PC-3 (cell line): Measurements from ENCODE around the gene PFKFB4. TPM values are rescaled to one million over a fixed set of nuclear protein-coding genes. Genes with fewer than 3 reads are reported as not detected.

Experiments
- ATAC-seq: fragments of 200-7000 bp; cut with Tn5 transposase; 2 replicates; pipeline ENCODE4 v1.9.1; 2020; ENCODE audit warnings: mild to moderate bottlenecking, moderate library complexity
- Bru-seq: library from RNA; stranded (reverse); fragments of 400-500 nt; gene quantifications from one replicate; lab custom pipeline; 2021; lab: Mats Ljungman, UMichigan
- BruChase-seq, 2 experiments: library from RNA; stranded (reverse); fragments of 400-500 nt; gene quantifications; one replicate each; lab custom pipeline; 2021; lab: Mats Ljungman, UMichigan
- BruUV-seq: library from RNA; stranded (reverse); fragments of 400-500 nt; replicated peaks from 2 replicates; lab custom pipeline; 2021; lab: Mats Ljungman, UMichigan
- CTCF ChIA-PET: fragments of 300-600 bp; sonication (Branson Sonifier 250); formaldehyde crosslinking; loops from one replicate; lab custom pipeline; 2022; ENCODE audit warnings: antibody characterized with exemption; lab: Charles Lee
- POLR2A ChIA-PET: fragments of 300-600 bp; sonication (Branson Sonifier 250); formaldehyde crosslinking; loops from one replicate; lab custom pipeline; 2022; ENCODE audit warnings: antibody characterized with exemption; ENCODE audit not compliant: unreplicated experiment; lab: Charles Lee
- DNase-seq: peaks from one replicate; pipeline ENCODE4 v3.0.0-alpha.2; 2015
- H2AFZ ChIP-seq: fragments of 300-600 bp; sonication (generic); 2 replicates; pipeline ENCODE4 v1.6.0; 2016; ENCODE audit warnings: antibody characterized with exemption, low read length
- H3F3A ChIP-seq: fragments of 300-600 bp; sonication (generic); one replicate; pipeline ENCODE4 v1.6.0; 2017; ENCODE audit warnings: antibody characterized with exemption, low read length, control low read depth, mild to moderate bottlenecking; ENCODE audit not compliant: unreplicated experiment
- H3K27ac ChIP-seq: fragments of 300-600 bp; sonication (generic); 2 replicates; pipeline ENCODE4 v1.5.1; 2016; ENCODE audit warnings: mild to moderate bottlenecking, low read length
- H3K27me3 ChIP-seq: fragments of 300-600 bp; sonication (generic); 2 replicates; pipeline ENCODE4 v1.6.1; 2016; ENCODE audit warnings: low read length, mixed read lengths
- H3K36me3 ChIP-seq: fragments of 300-600 bp; sonication (generic); 2 replicates; pipeline ENCODE4 v1.6.1; 2016; ENCODE audit warnings: low read depth, mixed run types, low read length, mixed read lengths
- H3K4me1 ChIP-seq: fragments of 300-600 bp; sonication (generic); 2 replicates; pipeline ENCODE4 v1.5.1; 2016; ENCODE audit warnings: low read length; ENCODE audit not compliant: insufficient read depth
- H3K4me2 ChIP-seq: fragments of 300-600 bp; sonication (generic); 2 replicates; pipeline ENCODE4 v1.6.0; 2016; ENCODE audit warnings: low read length
- H3K4me3 ChIP-seq: fragments of 300-600 bp; sonication (generic); 2 replicates; pipeline ENCODE4 v1.5.1; 2016; ENCODE audit warnings: mild to moderate bottlenecking, low read length, mixed read lengths
- H3K79me2 ChIP-seq: fragments of 300-600 bp; sonication (generic); 2 replicates; pipeline ENCODE4 v1.6.1; 2017; ENCODE audit warnings: low read length, mixed read lengths
- H3K9ac ChIP-seq: fragments of 300-600 bp; sonication (generic); 2 replicates; pipeline ENCODE4 v1.6.0; 2016; ENCODE audit warnings: mild to moderate bottlenecking, low read length
- H3K9me2 ChIP-seq: fragments of 300-600 bp; sonication (generic); replicated peaks from 2 replicates; pipeline ENCODE4 v1.6.1; 2016; ENCODE audit warnings: mixed run types, low read length, mixed read lengths
- H3K9me3 ChIP-seq: fragments of 300-600 bp; sonication (generic); 2 replicates; pipeline ENCODE4 v1.6.1; 2016; ENCODE audit warnings: low read length, mixed read lengths
- H4K20me1 ChIP-seq: fragments of 300-600 bp; sonication (generic); 2 replicates; pipeline ENCODE4 v1.6.1; 2016; ENCODE audit warnings: low read length, mixed read lengths
- EZH2 ChIP-seq: fragments of 300-600 bp; sonication (generic); IDR thresholded peaks from one replicate; pipeline ENCODE4 v1.6.1; 2017; ENCODE audit warnings: antibody characterized with exemption, mild to moderate bottlenecking, low read length; ENCODE audit not compliant: unreplicated experiment
- EZH2phosphoT487 ChIP-seq: fragments of 300-600 bp; sonication (generic); IDR thresholded peaks from 2 replicates; pipeline ENCODE4 v1.6.1; 2018; ENCODE audit warnings: mild to moderate bottlenecking, antibody characterized with exemption, low read length, borderline replicate concordance
- intact Hi-C: fragments of 100-400 bp; cut with micrococcal nuclease; formaldehyde crosslinking; loops from 2 replicates; pipeline ENCODE4 v1.9.0; 2023
- long read RNA-seq: library from polyadenylated mRNA; unstranded; transcript quantifications from one replicate; pipeline ENCODE4 v2.0.0, GENCODE V29; 2021; ENCODE audit not compliant: unreplicated experiment
- total RNA-seq: library from RNA; depleted of rRNA; stranded (reverse); fragments of >200 nt; gene quantifications from 2 replicates; pipeline ENCODE4 v1.2.3, GENCODE V29; 2014; rRNA removed
- TF ChIP-seq, protein P1 (sequence below): fragments of 300-600 bp; sonication (generic); conservative IDR thresholded peaks from 2 replicates; pipeline ENCODE4 v1.5.1; 2017; ENCODE audit warnings: antibody characterized with exemption, low read depth, mild to moderate bottlenecking, low read length

The PFKFB4 gene
- total RNA-seq (33.5 and 35.2 TPM in 2 replicates), Bru-seq, nascent RNA (percentile 68 among the genes with signal in this experiment), BruChase-seq, experiment 1, labeled RNA remaining after a 6-hour chase (percentile 81 among the genes with signal in this experiment), BruChase-seq, experiment 2, labeled RNA remaining after a 2-hour chase (percentile 72 among the genes with signal in this experiment)
- long read RNA-seq, transcript PFKFB4-201 (14 exons, 3,586 nt) = major isoform, 17 of 40 reads
- long read RNA-seq, partial matches to known transcripts = 5 of 40 reads
- long read RNA-seq, other reads (novel, unspliced or antisense) = 17 of 40 reads

DNA sequence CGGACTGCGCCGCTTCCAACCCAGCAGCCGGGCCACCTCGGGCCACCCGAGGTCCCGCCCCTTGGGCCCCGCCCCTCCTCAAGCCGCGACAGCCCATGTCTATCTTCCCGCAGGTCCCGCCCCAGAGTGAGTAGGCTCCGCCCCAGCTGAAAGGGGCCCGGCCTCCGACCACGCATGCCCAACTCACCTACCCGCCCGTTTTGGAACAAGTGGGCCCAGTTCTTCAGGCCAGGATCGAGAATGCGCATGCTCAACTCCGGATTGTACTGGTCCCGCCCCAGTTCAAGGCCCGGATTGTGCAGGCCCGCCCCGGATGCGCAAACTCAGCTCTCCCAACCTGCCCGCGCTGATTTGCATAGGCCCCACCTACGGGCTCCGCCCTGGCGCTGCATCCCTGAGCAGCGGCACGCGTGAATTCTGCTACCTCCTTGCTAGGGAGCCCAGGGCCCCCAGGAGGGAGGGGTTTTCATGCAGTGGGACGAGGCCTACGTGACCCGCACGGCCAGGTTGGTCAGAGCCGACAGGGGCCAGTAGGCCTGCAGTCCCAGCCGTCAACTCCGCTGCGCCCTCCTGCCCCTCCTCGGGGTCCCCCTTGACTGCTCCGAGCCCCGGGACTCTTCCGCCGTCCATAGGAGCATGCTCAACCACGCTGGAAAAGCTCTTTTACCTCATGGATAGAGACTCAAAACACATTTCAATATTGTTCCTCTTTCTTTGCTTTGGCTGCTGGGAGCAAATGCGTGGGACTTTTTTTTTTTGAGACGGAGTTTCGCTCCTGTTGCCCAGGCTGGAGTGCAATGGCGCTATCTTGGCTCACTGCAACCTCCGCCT, at the start of gene PFKFB4:
TSS of gene PFKFB4 (minus strand) at position 8 of the 831 bp plus-strand sequence. CDS start 26 bp downstream, outside the sequence.
- intact Hi-C loops = loop anchor here (2.0 to 10.0 kb wide), 4 partner anchors 40 to 1172 kb away; partner anchors contain the start of genes ATRIP, COL7A1, PTPN23 and SLC26A6
- TF ChIP-seq EZH2 = no peak
- no peak for TF ChIP-seq EZH2phosphoT487
- TF ChIP-seq, protein P1, sequence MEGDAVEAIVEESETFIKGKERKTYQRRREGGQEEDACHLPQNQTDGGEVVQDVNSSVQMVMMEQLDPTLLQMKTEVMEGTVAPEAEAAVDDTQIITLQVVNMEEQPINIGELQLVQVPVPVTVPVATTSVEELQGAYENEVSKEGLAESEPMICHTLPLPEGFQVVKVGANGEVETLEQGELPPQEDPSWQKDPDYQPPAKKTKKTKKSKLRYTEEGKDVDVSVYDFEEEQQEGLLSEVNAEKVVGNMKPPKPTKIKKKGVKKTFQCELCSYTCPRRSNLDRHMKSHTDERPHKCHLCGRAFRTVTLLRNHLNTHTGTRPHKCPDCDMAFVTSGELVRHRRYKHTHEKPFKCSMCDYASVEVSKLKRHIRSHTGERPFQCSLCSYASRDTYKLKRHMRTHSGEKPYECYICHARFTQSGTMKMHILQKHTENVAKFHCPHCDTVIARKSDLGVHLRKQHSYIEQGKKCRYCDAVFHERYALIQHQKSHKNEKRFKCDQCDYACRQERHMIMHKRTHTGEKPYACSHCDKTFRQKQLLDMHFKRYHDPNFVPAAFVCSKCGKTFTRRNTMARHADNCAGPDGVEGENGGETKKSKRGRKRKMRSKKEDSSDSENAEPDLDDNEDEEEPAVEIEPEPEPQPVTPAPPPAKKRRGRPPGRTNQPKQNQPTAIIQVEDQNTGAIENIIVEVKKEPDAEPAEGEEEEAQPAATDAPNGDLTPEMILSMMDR = no peak
- Histone ChIP-seq H3K27ac (peak within 1 kb of the TSS; percentile 9; the same call in 1 of the 2 replicates), H3K79me2 (peaks cover 46% of the 10 kb centered on the region), H3K4me2 (peak within 1 kb of the TSS; percentile 93), H3K27me3 (no peaks in the 10 kb centered on the region), H3K4me1 (peaks cover 31% of the 10 kb centered on the region), H3K9me2 (no peaks in the 10 kb centered on the region), H4K20me1 (no peaks in the 10 kb centered on the region), H3F3A (peaks cover 4% of the 10 kb centered on the region), H3K4me3 (peak within 1 kb of the TSS; percentile 86), H2AFZ (peak within 1 kb of the TSS; percentile 92), H3K36me3 (no peaks in the 10 kb centered on the region; the same call in 1 of the 2 replicates), H3K9me3 (no peaks in the 10 kb centered on the region), H3K9ac (peak within 1 kb of the TSS; percentile 60)
- DNase-seq (peak; percentile 99), ATAC-seq (peak; percentile 87)
- TSS peak; percentile 97 for BruUV-seq
- POLR2A ChIA-PET = interaction anchor here (0.6 to 1.9 kb wide), 3 partner anchors 84 to 210 kb away, joined by 3 to 10 read pairs (median 4); partner anchors contain the start of gene CCDC51
- CTCF ChIA-PET = interaction anchor here (0.6 to 2.1 kb wide), 7 partner anchors 50 to 368 kb away, joined by 3 to 19 read pairs (median 3); partner anchors contain the start of genes SLC26A6 and UQCRC1

DNA sequence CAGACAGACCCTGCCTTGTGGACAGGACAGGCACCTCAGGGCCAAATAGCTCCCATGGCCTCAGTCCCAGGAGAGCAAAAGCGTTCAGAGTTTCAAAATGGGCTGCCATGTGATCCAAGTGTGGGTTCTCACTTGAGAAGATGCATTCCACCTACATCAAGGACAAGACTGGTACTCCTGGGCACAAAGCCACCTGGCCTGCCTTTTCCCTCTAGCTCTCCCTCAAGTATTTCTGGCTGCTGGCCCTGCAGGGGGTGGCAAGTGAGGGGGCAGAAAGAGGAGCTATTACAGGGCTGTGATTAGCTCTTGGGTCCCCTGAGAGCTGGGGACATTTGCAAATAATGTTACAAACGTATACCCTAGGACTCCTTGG, 45.0 kb upstream of the PFKFB4 start:
- Histone ChIP-seq H3K9me2 (no peaks in the 10 kb centered on the region), H3K4me3 (no peak overlapping the region), H2AFZ (no peak overlapping the region), H3K27ac (no peak overlapping the region), H3K9ac (no peak overlapping the region), H3K4me1 (peaks cover 48% of the 10 kb centered on the region), H3K27me3 (no peaks in the 10 kb centered on the region), H3K79me2 (peaks cover 16% of the 10 kb centered on the region), H4K20me1 (no peaks in the 10 kb centered on the region), H3F3A (no peaks in the 10 kb centered on the region), H3K9me3 (no peaks in the 10 kb centered on the region), H3K4me2 (no peak overlapping the region), H3K36me3 (peaks cover 74% of the 10 kb centered on the region)
- POLR2A ChIA-PET = no interaction called here
- no TSS peak for BruUV-seq
- no peak for TF ChIP-seq EZH2phosphoT487
- no peak for TF ChIP-seq EZH2
- TF ChIP-seq, protein P1 = no peak
- intact Hi-C loops = no loop called here
- no peak for ATAC-seq
- CTCF ChIA-PET = interaction anchor here (0.7 kb wide), 1 partner anchor 10 kb away, joined by 8 read pairs; no protein-coding TSS in a partner anchor
- DNase-seq = no peak
